Mucosa of descending colon (tissue), 3 donors: Measurements from ENCODE around the gene ZNF396. TPM values are rescaled to one million over a fixed set of nuclear protein-coding genes. Genes with fewer than 3 reads are reported as not detected.

Experiments used
- ATAC-seq: fragments of 200-7000 bp; cut with Tn5 transposase; one replicate; pipeline ENCODE4 v1.9.1; 2020; ENCODE audit warnings: mild to moderate bottlenecking, moderate library complexity
- DNase-seq, 3 donors: peaks; one replicate each; pipeline ENCODE4 v3.0.0-alpha.2; 2020
- H3K36me3 ChIP-seq: fragments of 200-600 bp; one replicate; pipeline ENCODE4 v1.8.0; 2021; ENCODE audit warnings: low read depth, mild to moderate bottlenecking
- H3K4me1 ChIP-seq: fragments of 200-600 bp; one replicate; pipeline ENCODE4 v1.8.0; 2021; ENCODE audit warnings: low read depth, mild to moderate bottlenecking
- H3K4me3 ChIP-seq: fragments of 200-600 bp; one replicate; pipeline ENCODE4 v1.8.0; 2021; ENCODE audit warnings: mild to moderate bottlenecking
- H3K9me3 ChIP-seq: fragments of 200-600 bp; one replicate; pipeline ENCODE4 v1.8.0; 2021; ENCODE audit warnings: mild to moderate bottlenecking
- CTCF ChIP-seq: fragments of 200-600 bp; IDR thresholded peaks from one replicate; pipeline ENCODE4 v1.8.0; 2022; ENCODE audit warnings: antibody characterized with exemption, mild to moderate bottlenecking
- intact Hi-C, 2 donors: fragments of 100-400 bp; cut with DNase I in 1 of 2; cut with micrococcal nuclease in 1 of 2; formaldehyde crosslinking; loops; one replicate each; pipeline versions ENCODE4 v1.11.0 to v1.11.1; 2022; cut with DNase I, micrococcal nuclease
- total RNA-seq, 3 donors: library from RNA; stranded (reverse); fragmentation: NEBNext Ultra II Directional in 2 of 3; extraction: Animal tissue kit (Norgen Biotek cat#: 25700) in 2 of 3; gene quantifications; one replicate each; pipeline versions ENCODE4 v1.2.1 to v1.2.4, GENCODE V29; 2021 to 2023
- donor health status: DM: no; HTN: no; CAD: no; lungs with moderate emphysema.
- donor health status: DM: no; HTN: no; CAD: no.
- donor health status: DM: no; HTN: yes; CAD: no.

Gene ZNF396
- total RNA-seq, 3 donors from 2014 or later, result 2.7 to 6.1 (median 2.8) TPM

GRCh38 chr18:35355140-35355618 is 22.0 kb downstream of the ZNF396 start:
- peak; percentile 93 for ATAC-seq
- intact Hi-C loops, result no loop called here

DNA sequence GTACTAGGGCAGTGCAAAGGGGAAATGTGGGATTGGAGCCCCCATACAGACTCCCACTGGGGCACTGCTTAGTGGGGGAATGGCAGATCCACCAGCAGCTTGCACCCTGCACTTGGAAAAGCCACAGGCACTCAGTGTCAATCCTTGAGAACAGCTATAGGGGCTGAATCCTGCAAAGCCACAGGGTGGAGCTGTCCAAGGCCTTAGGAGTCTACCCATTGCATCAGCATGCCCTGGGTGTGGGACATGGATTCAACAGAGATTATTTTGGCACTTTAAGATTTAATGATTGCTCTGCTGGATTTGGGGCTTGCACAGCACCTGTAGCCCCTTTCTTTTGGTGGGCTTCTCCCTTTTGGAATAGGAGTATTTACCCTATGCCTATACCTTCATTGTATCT is 24.4 kb downstream of the ZNF396 start:
- no peak for TF ChIP-seq CTCF
- no peak overlapping the region for H3K4me3 ChIP-seq
- intact Hi-C loops, result loop anchor here in 1 of 2 donors (5.0 kb wide), 1 partner anchor 120 kb away; no protein-coding TSS in a partner anchor
- H3K9me3 ChIP-seq, result peaks cover 10% of the 10 kb centered on the region
- no peaks in the 10 kb centered on the region for H3K36me3 ChIP-seq
- ATAC-seq (no peak), DNase-seq (no peak)
- no peaks in the 10 kb centered on the region for H3K4me1 ChIP-seq

More at GRCh38 chr18:35355140-35355618, 22.0 kb downstream of the ZNF396 start:
- H3K4me3 ChIP-seq, result no peak overlapping the region
- peaks cover 10% of the 10 kb centered on the region for H3K9me3 ChIP-seq
- H3K4me1 ChIP-seq, result no peaks in the 10 kb centered on the region
- DNase-seq, result peak in 2 of 3 donors; percentile 62 to 79
- H3K36me3 ChIP-seq, result no peaks in the 10 kb centered on the region
- peak; percentile 51 for TF ChIP-seq CTCF

DNA sequence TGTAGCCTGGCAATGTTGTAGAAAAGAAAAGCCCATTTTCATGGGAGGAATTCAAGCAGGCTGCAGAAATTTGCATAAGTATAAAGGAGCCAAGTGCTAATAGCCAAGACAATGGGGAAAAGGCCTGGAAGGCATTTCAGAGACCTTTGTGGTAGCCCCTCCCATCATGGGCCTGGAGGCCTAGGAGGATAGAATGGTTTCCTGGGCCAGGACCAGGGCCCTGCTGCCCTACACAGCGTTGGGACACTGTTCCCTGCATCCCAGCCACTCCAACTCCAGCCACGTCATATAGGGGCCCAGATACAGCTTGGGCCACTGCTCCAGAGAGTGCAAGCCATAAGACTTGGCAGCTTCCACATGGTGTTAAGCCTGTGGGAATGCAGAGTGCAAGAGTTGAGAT is 24.9 kb downstream of the ZNF396 start:
- intact Hi-C loops, result loop anchor here in 1 of 2 donors (5.0 kb wide), 1 partner anchor 120 kb away; no protein-coding TSS in a partner anchor
- TF ChIP-seq CTCF, result no peak
- no peak for DNase-seq
- Histone ChIP-seq H3K9me3 (peaks cover 10% of the 10 kb centered on the region), H3K4me3 (no peak overlapping the region), H3K4me1 (no peaks in the 10 kb centered on the region), H3K36me3 (no peaks in the 10 kb centered on the region)
- ATAC-seq, result no peak

DNA sequence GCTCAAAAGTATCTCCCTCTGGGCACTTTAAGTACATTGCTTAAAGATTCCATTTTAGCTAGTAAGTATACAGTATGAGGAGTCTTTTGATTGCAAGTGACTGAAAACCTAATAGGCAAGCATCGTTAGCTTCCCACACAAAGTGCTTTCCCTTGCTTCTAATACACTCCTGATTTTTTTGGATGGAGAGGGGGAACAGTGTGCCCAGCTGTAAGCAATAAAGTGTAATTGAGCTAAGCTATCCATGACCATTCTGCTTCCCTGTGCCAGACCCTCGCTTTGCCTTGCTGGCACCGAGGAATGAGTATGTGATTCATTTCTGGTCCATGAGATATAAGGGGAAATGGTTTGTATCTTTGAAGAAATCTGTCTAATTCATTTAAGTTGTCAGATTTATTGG is 29.1 kb downstream of the ZNF396 start:
- Histone ChIP-seq H3K4me1 (peaks cover 8% of the 10 kb centered on the region), H3K36me3 (no peaks in the 10 kb centered on the region), H3K4me3 (no peak overlapping the region), H3K9me3 (peaks cover 10% of the 10 kb centered on the region)
- DNase-seq, result no peak
- no peak for TF ChIP-seq CTCF
- no peak for ATAC-seq
- intact Hi-C loops, result no loop called here

GRCh38 chr18:35345950-35346349 is 31.2 kb downstream of the ZNF396 start:
- intact Hi-C loops, result loop anchor here in 1 of 2 donors (2.0 kb wide), 1 partner anchor 57 kb away; no protein-coding TSS in a partner anchor
- TF ChIP-seq CTCF, result no peak
- DNase-seq (no peak), ATAC-seq (no peak)
- no peaks in the 10 kb centered on the region for H3K9me3 ChIP-seq
- H3K36me3 ChIP-seq, result no peaks in the 10 kb centered on the region
- peaks cover 18% of the 10 kb centered on the region for H3K4me1 ChIP-seq
- H3K4me3 ChIP-seq, result no peak overlapping the region

GRCh38 chr18:35345460-35345921 is 31.6 kb downstream of the ZNF396 start:
- Histone ChIP-seq H3K4me1 (peaks cover 18% of the 10 kb centered on the region), H3K4me3 (no peak overlapping the region), H3K36me3 (no peaks in the 10 kb centered on the region), H3K9me3 (no peaks in the 10 kb centered on the region)
- intact Hi-C loops, result loop anchor here in 1 of 2 donors (2.0 kb wide), 1 partner anchor 57 kb away; no protein-coding TSS in a partner anchor
- no peak for DNase-seq
- no peak for ATAC-seq
- no peak for TF ChIP-seq CTCF
